OCI-LY7 (cell line): ENCODE measurements around the gene TIFAB.

ENCODE experiments used
- CTCF ChIP-seq: fragments of 200-600 bp; sonication (generic); conservative IDR thresholded peaks from 2 replicates; pipeline ENCODE4 v1.5.1; 2014; ENCODE audit warnings: mild to moderate bottlenecking, antibody characterized with exemption, low read length, moderate library complexity, mixed read lengths
- EZH2phosphoT487 ChIP-seq: fragments of 200-600 bp; sonication (generic); IDR thresholded peaks from 2 replicates; pipeline ENCODE4 v1.6.1; 2018; ENCODE audit warnings: low read depth, borderline replicate concordance, mild to moderate bottlenecking, mixed run types, antibody characterized with exemption, low read length, moderate library complexity, mixed read lengths

- TF ChIP-seq CTCF = no peak
- TF ChIP-seq EZH2phosphoT487 = no peak
Measured at GRCh38 chr5:135487839-135488514, 35.8 kb upstream of the TIFAB start.
